BE2C (cell line): Measurements from ENCODE around the gene COL18A1.

Experiments
- DNase-seq: peaks from one replicate; pipeline ENCODE4 v3.0.0-alpha.2; 2020
- H3K27me3 ChIP-seq: fragments of 250-450 bp; sonication (Bioruptor Pico); 2 replicates; pipeline ENCODE4 v1.5.1; 2020; ENCODE audit warnings: mild to moderate bottlenecking
- H3K36me3 ChIP-seq: fragments of 250-450 bp; sonication (Bioruptor Pico); 2 replicates; pipeline ENCODE4 v1.5.1; 2020; ENCODE audit warnings: mild to moderate bottlenecking
- H3K4me1 ChIP-seq: fragments of 250-450 bp; sonication (Bioruptor Pico); 2 replicates; pipeline ENCODE4 v1.5.1; 2020
- H3K4me3 ChIP-seq: 2 replicates; pipeline ENCODE4 v1.5.1; 2011; ENCODE audit warnings: low read depth, low read length
- H3K9me3 ChIP-seq: fragments of 250-450 bp; sonication (Bioruptor Pico); 2 replicates; pipeline ENCODE4 v1.5.1; 2020
- TF ChIP-seq, protein P1 (sequence below): IDR thresholded peaks from 2 replicates; pipeline ENCODE4 v1.5.1; 2012; ENCODE audit warnings: mild to moderate bottlenecking, low read depth, low read length

Gene COL18A1

DNA sequence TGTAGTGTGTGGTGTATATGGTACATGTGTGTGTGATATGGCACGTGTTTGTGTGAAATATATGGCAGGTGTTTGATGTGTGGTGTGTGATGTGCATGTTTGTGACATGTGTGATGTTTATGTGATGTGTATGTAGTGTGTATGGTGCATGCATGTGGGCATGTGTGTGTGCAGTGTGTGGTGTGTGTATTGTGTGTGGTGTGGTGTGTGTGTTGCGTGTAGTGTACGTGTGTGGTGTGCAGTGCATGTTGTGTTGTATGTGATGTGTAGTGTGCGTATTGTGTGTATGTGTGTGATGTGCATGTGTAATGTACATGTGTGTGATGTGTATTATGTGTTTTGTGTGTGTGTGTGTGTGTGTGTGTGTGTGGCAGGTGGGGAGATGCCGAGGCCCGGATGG, 71.6 kb downstream of the COL18A1 start:
- H3K27me3 ChIP-seq, result no peaks in the 10 kb centered on the region
- H3K9me3 ChIP-seq, result no peaks in the 10 kb centered on the region
- H3K4me3 ChIP-seq, result no peak overlapping the region
- TF ChIP-seq, protein P1, sequence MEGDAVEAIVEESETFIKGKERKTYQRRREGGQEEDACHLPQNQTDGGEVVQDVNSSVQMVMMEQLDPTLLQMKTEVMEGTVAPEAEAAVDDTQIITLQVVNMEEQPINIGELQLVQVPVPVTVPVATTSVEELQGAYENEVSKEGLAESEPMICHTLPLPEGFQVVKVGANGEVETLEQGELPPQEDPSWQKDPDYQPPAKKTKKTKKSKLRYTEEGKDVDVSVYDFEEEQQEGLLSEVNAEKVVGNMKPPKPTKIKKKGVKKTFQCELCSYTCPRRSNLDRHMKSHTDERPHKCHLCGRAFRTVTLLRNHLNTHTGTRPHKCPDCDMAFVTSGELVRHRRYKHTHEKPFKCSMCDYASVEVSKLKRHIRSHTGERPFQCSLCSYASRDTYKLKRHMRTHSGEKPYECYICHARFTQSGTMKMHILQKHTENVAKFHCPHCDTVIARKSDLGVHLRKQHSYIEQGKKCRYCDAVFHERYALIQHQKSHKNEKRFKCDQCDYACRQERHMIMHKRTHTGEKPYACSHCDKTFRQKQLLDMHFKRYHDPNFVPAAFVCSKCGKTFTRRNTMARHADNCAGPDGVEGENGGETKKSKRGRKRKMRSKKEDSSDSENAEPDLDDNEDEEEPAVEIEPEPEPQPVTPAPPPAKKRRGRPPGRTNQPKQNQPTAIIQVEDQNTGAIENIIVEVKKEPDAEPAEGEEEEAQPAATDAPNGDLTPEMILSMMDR, result no peak
- peaks cover 3% of the 10 kb centered on the region for H3K4me1 ChIP-seq
- H3K36me3 ChIP-seq, result no peaks in the 10 kb centered on the region
- DNase-seq, result no peak

DNA sequence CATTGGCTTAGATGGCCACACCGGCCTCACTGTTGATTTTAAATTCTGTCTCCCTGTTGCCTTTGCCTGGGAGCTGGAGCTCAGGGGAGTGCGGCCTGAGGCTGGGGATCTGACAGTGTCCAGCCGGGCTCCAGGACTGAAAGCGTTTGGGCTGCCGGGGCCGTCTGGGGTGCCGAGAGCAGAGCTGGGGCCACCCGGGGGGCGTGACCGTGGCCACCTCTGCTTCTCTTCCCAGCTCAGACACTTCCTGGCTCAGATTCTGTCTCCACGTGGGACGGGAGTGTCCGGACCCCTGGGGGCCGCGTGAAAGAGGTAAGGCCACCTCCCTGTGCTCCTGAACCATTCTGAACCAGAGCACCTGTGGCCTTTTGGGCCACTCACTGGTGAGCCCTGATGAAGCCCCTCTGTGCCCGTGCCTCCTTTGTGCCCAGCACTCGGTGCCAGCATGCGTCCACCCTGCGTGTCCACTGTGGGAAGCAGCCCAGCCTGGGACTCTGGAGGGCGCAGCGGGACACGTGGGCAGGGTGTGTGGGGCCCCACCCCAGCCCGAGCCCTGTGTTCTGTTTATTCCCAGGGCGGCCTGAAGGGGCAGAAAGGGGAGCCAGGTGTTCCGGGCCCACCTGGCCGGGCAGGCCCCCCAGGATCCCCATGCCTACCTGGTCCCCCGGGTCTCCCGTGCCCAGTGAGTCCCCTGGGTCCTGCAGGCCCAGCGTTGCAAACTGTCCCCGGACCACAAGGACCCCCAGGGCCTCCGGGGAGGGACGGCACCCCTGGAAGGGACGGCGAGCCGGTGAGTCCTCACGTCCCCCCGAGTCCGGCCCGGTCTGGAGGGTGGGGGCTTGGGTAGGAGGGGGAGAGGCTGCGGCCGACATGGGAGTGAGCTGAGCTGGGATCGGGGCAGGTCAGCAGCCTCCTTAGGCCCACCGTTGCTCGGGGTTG, 72.5 kb downstream of the COL18A1 start:
- Histone ChIP-seq H3K27me3 (no peaks in the 10 kb centered on the region), H3K36me3 (no peaks in the 10 kb centered on the region)

DNA sequence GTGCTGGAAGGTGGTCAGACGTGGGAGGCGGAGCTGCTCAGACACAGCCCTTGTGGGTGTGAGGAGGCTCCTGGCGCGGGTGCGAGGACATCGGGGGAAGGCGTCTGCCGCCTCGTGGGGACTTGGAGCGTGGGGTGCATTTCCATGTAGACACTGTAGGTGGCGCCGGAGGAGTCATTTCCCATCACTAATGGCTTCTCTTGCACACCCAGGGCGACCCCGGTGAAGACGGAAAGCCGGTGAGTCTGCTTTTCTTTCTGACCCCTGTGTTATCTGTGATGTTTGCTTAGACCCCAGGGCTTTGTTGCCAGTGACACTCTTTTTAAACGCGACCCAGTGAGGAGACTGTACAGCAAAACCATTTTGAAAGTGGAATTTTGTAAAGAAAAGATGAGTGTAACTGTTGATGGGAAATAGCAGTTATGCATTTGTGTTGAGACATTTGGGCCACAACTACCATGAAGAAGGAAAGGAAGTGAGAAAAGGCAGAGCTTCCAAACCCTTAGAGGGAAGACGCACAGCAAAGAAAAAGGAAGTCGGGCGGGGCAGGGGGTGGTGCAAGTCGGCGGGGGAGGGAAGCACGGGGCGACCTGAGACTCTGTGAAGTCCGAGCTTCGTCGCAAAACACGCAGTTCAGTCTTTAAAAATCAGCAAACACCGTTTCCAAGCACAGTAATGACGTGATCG, 73.3 kb downstream of the COL18A1 start:
- H3K4me3 ChIP-seq, result peak overlapping the region; percentile 31
- TF ChIP-seq, protein P1, result peak; percentile 78
- DNase-seq, result peak; percentile 83
- no peaks in the 10 kb centered on the region for H3K9me3 ChIP-seq
- H3K4me1 ChIP-seq, result peaks cover 3% of the 10 kb centered on the region
- no peaks in the 10 kb centered on the region for H3K36me3 ChIP-seq
- no peaks in the 10 kb centered on the region for H3K27me3 ChIP-seq

More for the DNA sequence above, 72.5 kb downstream of the COL18A1 start:
- Histone ChIP-seq H3K9me3 (no peaks in the 10 kb centered on the region), H3K4me3 (peak overlapping the region; percentile 31), H3K4me1 (peaks cover 3% of the 10 kb centered on the region)
- TF ChIP-seq, protein P1, result no peak
- DNase-seq, result no peak

DNA sequence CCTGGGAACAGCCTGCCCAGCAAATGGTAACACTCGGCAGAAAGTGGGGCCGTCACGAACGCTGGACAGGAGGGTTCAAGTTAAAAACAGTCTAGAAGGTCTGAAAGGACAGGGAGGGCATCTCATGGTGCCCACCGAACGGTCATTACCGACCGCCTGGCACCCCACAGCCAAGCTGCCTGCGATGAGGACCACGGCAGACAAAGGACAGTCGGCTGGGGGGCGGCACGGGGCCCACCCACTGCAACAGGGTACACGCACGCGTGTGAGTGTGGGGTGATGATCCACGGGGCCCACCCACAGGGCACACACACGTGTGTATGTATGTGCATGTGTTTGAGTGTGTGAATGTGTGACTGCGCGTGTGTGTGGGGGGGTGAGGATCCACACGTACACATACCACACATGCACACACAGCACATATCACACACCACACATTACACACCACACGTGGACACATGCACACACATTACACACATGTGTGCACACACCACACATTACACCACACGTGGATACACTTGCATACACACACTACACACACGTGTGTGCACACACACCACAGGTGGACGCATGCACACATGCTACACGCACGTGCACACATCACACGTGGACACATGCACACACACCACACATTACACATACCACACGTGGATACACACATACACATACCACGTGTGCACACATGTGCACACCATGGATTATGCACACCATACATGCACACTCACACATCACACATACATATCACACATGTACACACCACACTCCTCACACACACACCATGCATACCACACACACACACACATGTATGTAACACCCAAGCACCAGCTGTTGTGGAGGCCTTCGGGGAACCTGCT, 74.1 kb downstream of the COL18A1 start:
- Histone ChIP-seq H3K4me3 (no peak overlapping the region), H3K27me3 (no peaks in the 10 kb centered on the region), H3K9me3 (no peaks in the 10 kb centered on the region), H3K36me3 (no peaks in the 10 kb centered on the region), H3K4me1 (peaks cover 3% of the 10 kb centered on the region)
- TF ChIP-seq, protein P1, result no peak
- DNase-seq, result no peak

DNA sequence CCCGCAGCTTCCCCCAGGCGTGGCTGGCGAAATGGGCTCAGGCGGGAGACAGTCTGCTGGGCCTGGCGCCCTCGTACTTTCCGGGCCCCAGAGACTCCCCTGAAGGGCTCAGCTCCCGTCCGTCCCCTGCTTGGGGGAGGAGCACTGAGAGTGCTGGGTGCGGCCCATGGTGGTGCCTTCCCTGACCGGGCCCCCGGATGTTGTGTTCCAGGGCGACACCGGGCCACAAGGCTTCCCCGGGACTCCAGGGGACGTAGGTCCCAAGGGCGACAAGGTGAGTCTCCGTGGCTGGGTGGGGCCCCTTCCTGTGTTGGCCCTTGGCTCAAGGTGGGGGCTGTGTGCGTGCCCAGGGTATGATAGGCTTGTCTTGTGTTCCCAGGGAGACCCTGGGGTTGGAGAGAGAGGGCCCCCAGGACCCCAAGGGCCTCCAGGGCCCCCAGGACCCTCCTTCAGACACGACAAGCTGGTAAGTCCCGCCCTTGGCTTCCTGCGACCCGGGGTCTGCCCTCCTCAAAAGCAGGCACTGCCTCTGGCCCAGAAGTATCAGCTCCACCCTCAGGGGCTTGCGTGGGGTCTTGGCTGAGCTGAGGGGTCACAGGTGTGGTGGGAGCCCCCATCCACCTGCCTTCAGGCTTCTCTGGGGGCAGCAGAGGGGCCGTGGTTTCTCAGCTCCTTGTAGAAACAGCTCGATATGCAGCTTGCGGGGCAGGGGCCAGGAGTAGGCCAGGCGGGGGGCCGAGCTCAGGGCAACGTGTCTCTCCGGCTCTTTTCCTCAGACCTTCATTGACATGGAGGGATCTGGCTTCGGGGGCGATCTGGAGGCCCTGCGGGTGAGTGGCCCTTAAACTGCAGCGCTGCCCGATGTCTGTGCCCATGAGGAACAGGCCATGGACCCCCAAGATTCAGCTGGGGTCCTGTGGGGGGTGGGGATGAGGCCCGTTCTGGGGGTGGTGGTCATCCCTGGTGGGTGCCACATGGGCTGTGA, 75.0 kb downstream of the COL18A1 start:
- no peak for DNase-seq
- TF ChIP-seq, protein P1, result no peak
- Histone ChIP-seq H3K36me3 (no peaks in the 10 kb centered on the region), H3K9me3 (no peaks in the 10 kb centered on the region), H3K4me1 (peaks cover 3% of the 10 kb centered on the region), H3K4me3 (no peak overlapping the region), H3K27me3 (no peaks in the 10 kb centered on the region)
